ENCODE results near the gene NUB1. TPM values are rescaled to one million over a fixed set of nuclear protein-coding genes. Genes with fewer than 3 reads are reported as not detected.

NUB1 gene
- total RNA-seq, 1 experiment from 2014 or later = 48.5 TPM

DNA sequence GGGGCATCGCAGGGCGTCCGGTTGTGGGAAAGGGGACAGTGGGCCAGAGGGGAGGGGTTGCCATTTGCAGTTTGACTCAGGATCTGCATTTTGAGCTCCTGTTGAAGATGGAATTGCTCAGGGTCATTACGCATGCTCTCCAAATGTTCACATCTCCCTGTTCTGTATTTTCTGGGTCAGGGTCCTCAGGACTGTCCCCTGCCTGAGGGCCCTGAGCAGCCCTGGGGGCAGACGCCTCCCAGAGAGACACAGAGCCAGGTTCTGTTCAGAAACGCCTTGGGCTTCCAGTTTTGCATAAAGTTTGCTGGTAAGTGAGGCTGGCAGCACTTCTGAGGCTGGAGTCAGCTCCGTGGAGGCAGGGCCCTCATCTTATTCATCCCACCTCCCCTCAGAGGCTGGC lies 34.1 kb upstream of the NUB1 start:
- H3K14ac ChIP-seq (ENCODE audit: insufficient read depth, low read length) = no peak overlapping the region
- H3K9ac ChIP-seq (ENCODE audit: extremely low read depth, insufficient read length, low read length) = no peak overlapping the region
- peak overlapping the region in 1 of 3 experiments; percentile 55; a peak in 2 of 7 replicates for H3K27ac Mint-ChIP-seq
- H3K9me3 Mint-ChIP-seq = peaks cover 9% of the 10 kb centered on the region in 2 experiments
- no peak overlapping the region for H2AK5ac ChIP-seq (ENCODE audit: insufficient read length, low read length)
- peaks cover 0 to 2% (median 2%) of the 10 kb centered on the region in 3 experiments; a peak in 3 of 7 replicates for H3K36me3 Mint-ChIP-seq (ENCODE audit: insufficient read depth in 1 of 3, low read depth in 3 of 3)
- no peak overlapping the region for H2AFZ ChIP-seq (ENCODE audit: low read length)
- H3K79me2 ChIP-seq (ENCODE audit: insufficient read depth, low read length) = no peaks in the 10 kb centered on the region
- no peak overlapping the region for H3T11ph ChIP-seq (ENCODE audit: low read length)
- no peaks in the 10 kb centered on the region for H3K4me1 ChIP-seq (ENCODE audit: insufficient read depth, low read length)
- no peak overlapping the region for H4K5ac ChIP-seq (ENCODE audit: insufficient read length, low read depth, low read length)
- H3K56ac ChIP-seq (ENCODE audit: insufficient read length, low read depth, low read length) = no peak overlapping the region
- DNase-seq = no peak
- H2BK12ac ChIP-seq (ENCODE audit: insufficient read length, low read depth, low read length) = no peak overlapping the region
- H2BK20ac ChIP-seq (ENCODE audit: low read depth, low read length, poor library complexity, severe bottlenecking) = no peak overlapping the region
- H3K27me3 ChIP-seq (ENCODE audit: insufficient read depth, low read length) = no peaks in the 10 kb centered on the region
- H3K27me3 Mint-ChIP-seq (ENCODE audit: low read depth) = peaks cover 25% of the 10 kb centered on the region
- peaks cover 6% of the 10 kb centered on the region for H3K9me3 ChIP-seq (ENCODE audit: control insufficient read depth, low read depth, low read length)
- TF ChIP-seq, protein P1, sequence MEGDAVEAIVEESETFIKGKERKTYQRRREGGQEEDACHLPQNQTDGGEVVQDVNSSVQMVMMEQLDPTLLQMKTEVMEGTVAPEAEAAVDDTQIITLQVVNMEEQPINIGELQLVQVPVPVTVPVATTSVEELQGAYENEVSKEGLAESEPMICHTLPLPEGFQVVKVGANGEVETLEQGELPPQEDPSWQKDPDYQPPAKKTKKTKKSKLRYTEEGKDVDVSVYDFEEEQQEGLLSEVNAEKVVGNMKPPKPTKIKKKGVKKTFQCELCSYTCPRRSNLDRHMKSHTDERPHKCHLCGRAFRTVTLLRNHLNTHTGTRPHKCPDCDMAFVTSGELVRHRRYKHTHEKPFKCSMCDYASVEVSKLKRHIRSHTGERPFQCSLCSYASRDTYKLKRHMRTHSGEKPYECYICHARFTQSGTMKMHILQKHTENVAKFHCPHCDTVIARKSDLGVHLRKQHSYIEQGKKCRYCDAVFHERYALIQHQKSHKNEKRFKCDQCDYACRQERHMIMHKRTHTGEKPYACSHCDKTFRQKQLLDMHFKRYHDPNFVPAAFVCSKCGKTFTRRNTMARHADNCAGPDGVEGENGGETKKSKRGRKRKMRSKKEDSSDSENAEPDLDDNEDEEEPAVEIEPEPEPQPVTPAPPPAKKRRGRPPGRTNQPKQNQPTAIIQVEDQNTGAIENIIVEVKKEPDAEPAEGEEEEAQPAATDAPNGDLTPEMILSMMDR (conservative IDR thresholded peaks at IDR 0.05) = no peak
- no peak overlapping the region for H3K18ac ChIP-seq (ENCODE audit: insufficient read length, low read depth, low read length)
- no peak overlapping the region for H2BK5ac ChIP-seq (ENCODE audit: insufficient read length, low read length)
- H4K20me1 ChIP-seq (ENCODE audit: control insufficient read depth, insufficient read depth, insufficient read length) = no peaks in the 10 kb centered on the region
- no peak overlapping the region for H3K4me2 ChIP-seq (ENCODE audit: insufficient read depth, insufficient read length, low read length)
- no peaks in the 10 kb centered on the region for H3K23me2 ChIP-seq (ENCODE audit: insufficient read length, low read depth, low read length, poor library complexity, severe bottlenecking)
- WGBS (ENCODE audit: extremely low coverage, insufficient read length, low lambda C conversion rate) = no CpG with 5 or more reads among the region's 7 CpGs
- no peak overlapping the region for H3K4ac ChIP-seq (ENCODE audit: low read depth, low read length)
- H3K4me3 Mint-ChIP-seq = no peak overlapping the region
- no peak overlapping the region for H2BK120ac ChIP-seq (ENCODE audit: low read depth, low read length, poor library complexity, severe bottlenecking)
- H3K4me1 Mint-ChIP-seq = peaks cover 8 to 11% of the 10 kb centered on the region in 2 experiments
- no peak overlapping the region for H4K8ac ChIP-seq (replicated peaks; ENCODE audit: insufficient read length, low read depth, low read length)
- H3K79me1 ChIP-seq (ENCODE audit: insufficient read depth, low read depth, low read length, poor library complexity, severe bottlenecking) = no peaks in the 10 kb centered on the region
- no peak overlapping the region for H3K27ac ChIP-seq (ENCODE audit: insufficient read length, low read depth, low read length)
- no peak overlapping the region for H4K91ac ChIP-seq (ENCODE audit: insufficient read length, low read depth, low read length)
- no peak overlapping the region for H2BK15ac ChIP-seq (ENCODE audit: low read depth, low read length)
- no peak overlapping the region for H3K23ac ChIP-seq (ENCODE audit: insufficient read length, low read depth, low read length)
